GM12872 (cell line): ENCODE measurements around the gene TRIM37.

Experiments used
- CTCF ChIP-seq: IDR thresholded peaks from 3 replicates; pipeline ENCODE4 v1.5.1; 2011; ENCODE audit warnings: low read depth, mild to moderate bottlenecking, low read length, moderate library complexity; ENCODE audit not compliant: insufficient read depth

TRIM37 gene

GRCh38 chr17:59008737-59009136 is 97.9 kb downstream of the TRIM37 start:
- no peak for TF ChIP-seq CTCF

GRCh38 chr17:59007995-59008394 is 98.7 kb downstream of the TRIM37 start:
- TF ChIP-seq CTCF, result no peak

- TF ChIP-seq CTCF, result peak; percentile 93
Observed at GRCh38 chr17:59004338-59005111, 102.2 kb downstream of the TRIM37 start.

GRCh38 chr17:59003860-59004259 is 102.8 kb downstream of the TRIM37 start:
- TF ChIP-seq CTCF, result no peak

GRCh38 chr17:59002848-59003247 is 103.8 kb downstream of the TRIM37 start:
- no peak for TF ChIP-seq CTCF

GRCh38 chr17:59002126-59002525 is 104.6 kb downstream of the TRIM37 start:
- TF ChIP-seq CTCF, result no peak

- TF ChIP-seq CTCF, result no peak
Observed at GRCh38 chr17:59001158-59001814, 105.4 kb downstream of the TRIM37 start.
